T1000 (cell line): Measurements from ENCODE around the gene GALNT17.

ENCODE experiments used
- DNase-seq: peaks from one replicate; lab custom pipeline; 2025; ENCODE audit warnings: mixed read lengths; lab: John Stamatoyannopoulos, UW

The GALNT17 gene

DNA sequence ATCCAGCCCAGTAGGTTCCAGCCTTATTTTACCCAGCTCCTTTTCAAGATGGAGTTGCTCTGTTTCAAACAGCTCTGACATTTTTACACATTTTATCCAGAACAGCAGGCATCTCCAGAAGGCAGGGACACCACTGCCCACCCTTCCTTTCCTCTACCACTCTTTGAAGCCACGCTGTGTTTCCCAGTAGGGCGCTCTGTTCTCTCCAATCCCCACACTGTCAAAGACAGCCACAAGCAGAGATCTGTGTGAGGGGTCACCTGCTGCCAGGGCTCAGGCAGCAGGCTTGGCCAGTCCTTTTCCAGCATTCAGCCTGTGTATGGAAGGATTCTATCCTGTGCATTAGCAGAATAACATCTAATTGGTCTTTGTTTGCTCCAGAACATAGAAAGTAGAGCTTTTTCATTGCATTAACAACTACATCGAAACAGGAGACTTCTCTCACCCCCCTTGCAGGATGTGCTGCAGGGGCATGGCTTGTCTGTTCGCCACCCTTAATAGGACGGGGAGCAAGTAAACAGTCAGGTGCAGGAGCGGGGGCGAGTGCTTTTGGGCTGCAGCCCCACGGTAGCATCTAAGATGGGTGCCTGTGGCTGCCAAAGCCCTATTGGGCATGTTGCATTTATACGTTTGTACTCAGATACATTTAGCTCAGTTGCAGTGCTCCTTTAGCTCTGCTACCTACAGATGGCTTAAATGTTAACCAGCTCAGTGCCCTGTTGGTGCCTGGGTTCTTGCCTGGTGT lies 326.1 kb downstream of the GALNT17 start:
- DNase-seq = no peak

DNA sequence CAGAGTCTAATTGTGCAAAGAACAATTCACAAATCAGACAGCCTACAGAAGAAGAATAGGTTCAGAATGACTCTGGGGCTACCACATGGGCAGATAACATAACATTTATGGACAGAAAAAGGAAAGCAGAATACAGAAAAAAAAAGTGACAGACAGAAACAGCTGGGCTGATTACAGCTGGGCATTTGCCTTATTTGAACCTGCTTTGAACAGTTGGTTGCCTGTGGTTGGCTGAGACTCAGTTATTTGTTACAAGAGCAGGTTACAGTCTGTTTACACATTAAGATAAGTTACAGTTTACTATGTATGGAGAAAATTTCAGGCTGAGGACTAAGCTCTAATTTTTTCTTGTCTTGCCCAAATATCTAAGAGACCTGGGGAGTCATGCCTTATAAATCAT lies 327.2 kb downstream of the GALNT17 start:
- DNase-seq = no peak

DNA sequence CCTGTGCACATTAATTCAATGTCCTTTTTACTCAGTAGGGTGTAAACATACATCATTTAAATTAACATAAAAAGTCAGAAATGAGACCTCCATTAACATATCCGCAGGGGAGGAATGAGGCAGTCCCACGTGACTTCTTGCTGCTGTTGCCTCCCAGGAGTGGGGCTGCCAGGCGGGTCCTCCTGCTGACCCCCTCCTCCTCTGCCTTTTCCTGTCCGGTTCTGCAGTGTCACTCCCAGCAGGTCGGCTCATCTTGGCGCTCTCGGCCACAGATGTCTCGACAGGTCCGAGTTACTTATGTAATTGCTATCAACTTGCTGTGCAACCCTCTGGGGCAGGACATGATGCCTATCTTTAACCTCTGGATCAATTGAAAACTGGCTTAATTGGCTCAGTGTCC lies 329.6 kb downstream of the GALNT17 start:
- DNase-seq = no peak

DNA sequence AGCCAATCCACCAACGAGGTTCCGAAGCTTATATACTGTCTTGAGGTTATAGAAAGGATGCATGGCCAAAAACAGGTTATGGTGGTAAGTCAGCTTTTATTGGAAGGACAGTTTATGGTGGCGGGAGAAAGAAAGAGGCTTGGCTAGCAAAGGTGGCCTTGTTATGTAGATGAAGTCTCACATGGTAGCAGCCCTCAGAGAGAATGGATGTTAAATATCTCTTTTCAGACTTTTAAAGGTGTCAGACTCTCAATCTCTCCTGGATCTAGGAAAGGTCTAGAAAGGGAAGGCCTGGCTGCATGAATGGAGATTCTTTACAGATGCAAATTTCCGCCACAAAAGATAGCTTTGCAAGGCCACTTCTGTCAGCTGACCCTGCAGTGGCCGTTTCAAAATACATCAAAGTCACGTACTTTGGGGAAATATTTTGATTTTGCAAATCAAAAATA lies 333.8 kb downstream of the GALNT17 start:
- DNase-seq = no peak

DNA sequence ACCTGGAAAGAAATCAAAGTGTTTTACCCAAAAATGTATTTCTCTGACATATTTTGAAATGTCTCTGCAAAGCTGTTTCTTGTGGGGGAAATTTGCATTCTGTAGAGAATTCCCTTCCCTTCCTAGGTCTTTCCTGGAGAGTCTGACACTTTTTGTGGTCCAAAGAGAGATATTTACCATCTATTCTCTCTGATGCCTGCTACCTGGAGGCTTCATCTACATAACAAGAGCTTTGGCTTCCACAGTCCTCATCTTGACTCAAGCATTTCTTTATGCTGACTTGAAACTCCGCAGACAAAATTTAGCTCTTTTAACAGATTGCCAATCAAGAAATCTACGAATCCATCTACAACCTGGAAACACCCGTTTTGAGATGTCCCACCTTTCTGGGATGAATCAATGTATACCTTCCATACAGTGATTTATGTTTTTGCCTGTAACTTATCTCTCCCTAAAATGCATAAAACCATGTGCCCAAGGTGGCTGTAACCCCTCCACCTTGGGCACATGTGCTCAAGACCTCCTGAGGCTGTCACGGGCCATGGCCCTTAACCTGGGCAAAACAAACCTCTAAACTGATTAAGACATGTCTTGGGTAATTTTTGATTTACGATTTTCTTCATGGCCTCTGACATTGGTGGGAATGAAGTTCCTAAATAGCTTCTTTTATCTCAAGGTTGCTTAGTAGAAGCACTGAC lies 334.7 kb downstream of the GALNT17 start:
- DNase-seq = no peak

DNA sequence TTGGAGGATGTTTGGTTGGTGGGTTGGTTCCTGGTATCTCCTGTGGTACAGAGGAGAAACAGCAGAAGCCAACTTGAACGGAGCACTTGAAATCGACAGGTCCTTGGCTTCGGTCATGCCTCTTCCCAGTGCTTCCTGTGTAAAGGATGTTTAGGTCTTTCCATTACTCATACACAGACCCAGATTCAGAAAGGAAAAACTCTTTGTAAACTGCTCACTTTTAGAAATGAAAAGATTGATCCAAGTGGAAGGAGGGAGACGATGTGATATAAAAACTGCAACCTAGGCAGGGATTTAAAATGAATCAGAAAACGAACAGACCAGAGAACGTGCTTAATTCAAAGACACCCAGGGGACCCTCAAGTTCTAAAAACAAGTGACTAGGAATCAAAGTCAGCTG lies 338.4 kb downstream of the GALNT17 start:
- no peak for DNase-seq

DNA sequence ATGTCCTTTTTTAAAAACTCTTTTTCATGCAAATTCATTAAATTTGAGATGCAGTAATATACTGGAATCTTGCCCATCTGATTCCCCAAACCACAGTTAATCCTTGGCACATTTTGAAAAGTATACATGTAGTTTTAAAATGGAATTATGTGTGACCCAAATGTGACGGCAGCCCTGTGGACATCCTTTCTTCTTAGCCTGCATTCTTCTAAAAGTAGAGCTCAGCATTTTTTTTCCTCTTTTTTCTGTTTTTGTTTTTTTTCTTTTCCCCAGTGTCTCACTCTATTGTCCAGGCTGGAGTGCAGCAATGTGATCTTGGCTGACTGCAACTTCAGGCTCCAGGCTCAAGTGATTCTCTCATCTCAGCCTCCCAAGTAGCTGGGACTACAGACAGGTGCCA lies 338.9 kb downstream of the GALNT17 start:
- DNase-seq = no peak

DNA sequence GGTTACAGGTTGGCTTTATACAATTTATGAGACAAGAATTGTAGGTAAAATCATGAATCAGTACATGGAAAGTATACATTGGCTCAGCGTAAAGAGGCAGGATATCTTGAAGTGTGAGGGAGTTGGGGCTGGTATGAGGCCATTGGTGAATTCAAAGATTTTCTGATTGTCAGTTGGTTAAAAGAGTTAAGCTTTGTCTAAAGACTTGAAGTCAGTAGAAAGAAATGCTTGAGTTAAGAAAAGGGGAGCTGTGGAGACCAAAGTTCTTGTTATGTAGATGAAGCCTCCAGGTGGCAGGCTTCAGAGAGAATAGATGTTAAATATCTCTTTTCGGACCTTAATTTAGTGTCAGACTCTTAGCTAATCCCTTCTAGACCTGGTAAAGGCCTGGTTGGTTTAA lies 341.0 kb downstream of the GALNT17 start:
- no peak for DNase-seq

DNA sequence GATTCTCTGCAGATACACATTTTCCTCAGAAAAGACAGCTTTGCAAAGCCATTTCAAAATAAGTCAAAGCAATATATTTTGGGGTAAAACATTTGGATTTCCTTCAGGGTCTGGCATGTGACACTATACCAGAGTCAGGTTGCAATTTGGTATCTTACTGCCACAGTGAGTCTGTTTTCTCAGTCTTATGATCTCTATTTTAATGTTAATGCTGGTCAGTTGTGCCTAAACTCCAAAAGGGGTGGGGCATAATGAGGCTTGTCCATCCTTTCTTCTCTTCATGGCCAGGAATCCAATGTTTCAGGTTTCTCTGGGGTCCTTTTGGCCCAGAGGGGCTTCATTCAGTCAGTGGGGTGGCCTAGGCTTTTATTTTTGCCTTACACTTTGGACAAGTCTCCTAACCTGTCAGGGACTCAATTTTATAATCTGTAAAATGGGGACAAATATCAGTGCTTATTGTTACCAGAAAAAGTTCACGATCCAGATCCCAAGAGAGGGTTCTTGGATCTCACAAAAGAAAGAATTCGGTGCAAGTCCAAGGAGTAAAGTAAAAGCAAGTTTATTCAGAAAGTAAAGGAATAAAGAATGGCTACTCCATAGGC lies 341.5 kb downstream of the GALNT17 start:
- DNase-seq = no peak

DNA sequence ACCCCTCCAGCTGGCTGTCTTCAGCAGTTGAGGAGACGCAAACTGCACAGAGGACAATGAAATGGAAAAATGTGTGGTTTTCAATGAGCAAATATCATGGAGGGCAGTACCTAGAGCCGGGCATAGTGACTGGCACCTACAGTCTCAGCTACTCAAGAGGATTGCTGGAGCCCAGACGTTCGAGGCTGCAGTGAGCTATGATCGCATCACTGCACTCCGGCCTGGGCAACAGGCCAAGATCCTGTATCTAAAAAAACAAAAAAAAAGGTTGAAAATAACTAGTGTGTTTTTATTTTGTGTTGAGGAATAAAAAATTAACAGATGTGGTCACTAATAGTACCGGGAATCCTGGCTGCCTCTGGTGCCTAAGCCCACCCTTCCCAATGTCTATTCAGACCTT lies 345.5 kb downstream of the GALNT17 start:
- no peak for DNase-seq

DNA sequence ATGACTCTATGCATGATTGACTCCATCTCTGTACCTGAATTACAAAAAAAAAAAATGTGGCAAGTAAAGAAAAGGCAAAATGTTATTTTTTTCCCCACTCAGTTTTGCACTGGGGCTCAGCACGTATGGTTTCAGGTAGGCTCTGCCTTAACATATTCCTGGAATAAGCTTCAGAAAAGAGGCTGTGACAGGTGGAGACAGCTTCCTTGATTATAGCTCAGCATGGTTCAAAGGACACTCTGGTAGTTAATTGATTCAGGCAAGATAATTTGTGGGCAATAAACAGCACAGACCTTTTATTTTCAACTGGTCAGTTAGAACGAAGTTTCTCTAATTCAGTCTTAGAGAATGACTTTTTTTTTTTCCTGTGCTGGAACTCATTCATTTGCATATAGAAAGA lies 347.3 kb downstream of the GALNT17 start:
- no peak for DNase-seq

DNA sequence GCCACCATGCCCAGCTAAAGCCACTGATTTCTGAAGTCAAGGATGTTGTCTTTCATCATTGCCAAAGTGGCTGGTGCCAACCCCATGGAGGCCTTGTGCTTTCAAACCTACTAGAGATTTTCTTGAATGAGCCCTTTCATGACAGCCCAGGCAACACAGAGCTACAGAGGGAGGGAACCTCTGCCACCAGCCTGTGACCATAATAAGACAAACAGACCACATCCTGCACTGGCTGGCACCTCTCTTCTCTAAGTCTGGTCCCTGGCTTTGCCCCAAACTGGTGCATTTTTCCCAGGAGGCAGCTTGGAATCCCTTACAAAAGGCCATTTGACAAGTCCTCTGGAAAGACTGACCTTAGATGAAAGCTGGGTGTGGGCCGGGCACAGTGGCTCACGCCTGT lies 348.8 kb downstream of the GALNT17 start:
- no peak for DNase-seq

DNA sequence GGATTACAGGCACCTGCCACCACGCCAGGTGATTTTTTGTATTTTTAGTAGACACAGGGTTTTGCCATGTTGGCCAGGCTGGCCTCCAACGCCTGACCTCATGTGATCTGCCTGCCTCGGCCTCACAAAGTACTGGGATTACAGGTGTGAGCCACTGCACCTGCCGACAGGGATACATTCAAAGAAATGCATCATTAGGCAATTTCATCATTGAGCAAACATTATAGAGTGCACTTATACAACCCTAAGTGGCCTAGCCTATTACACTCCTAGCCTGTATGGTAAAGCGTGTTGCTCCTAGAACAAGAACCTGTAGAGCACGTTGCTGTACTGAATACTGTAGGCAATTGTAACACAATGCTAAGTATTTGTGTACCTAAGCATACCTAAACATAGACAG lies 350.3 kb downstream of the GALNT17 start:
- DNase-seq = no peak

DNA sequence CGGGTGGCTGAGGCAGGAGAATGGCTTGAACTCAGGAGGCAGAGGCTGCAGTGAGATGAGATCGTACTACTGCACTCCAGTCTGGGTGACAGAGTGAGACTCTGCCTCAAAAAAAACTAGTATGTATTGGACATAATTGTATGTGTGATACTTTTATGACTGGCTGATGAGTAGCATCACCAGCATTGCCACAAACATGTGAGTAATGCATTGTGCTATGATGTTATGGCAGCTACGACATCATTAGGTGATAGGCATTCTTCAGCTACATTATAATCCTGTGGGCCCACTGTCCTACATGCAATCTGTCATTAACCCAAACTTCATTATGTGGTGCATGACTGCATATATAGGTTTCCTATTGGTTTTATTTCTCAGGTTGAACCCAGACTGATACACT lies 352.4 kb downstream of the GALNT17 start:
- DNase-seq = no peak

DNA sequence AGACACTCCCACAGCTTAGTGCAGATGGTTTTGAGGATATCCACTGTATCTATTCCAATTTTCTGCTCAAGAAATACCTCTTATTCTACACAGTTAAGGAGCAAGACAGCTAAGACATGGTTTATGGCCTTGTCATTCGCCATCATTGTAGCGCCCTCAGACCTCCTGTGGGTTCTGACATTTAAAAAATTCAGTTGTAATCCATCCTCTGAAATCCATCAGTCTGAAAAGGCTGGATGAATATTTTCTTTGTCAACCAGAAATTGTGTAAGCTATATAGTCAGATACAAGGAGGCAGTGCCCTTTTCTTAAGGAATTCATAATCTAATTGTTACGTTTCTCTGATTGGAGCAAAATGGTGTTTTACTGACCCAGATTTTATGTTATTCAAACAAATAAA lies 353.6 kb downstream of the GALNT17 start:
- no peak for DNase-seq

DNA sequence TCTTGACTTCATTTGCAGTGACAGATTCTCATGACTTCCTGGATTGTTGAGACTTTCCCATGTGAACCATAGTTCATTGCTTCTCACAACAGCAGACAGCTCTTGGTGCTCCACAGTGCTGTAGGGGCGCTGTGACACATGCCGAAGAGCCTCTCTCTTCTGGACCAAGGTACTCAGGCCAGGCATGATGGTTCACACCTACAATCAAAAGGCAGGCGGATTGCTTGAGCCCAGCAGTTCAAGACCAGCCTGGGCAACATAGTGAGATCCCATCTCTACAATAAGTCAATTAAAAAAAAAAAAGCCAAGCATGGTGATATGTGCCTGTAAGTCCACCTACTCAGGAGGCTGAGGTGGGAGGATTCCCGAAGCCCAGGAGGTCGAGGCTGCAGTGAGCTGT lies 354.5 kb downstream of the GALNT17 start:
- DNase-seq = no peak

DNA sequence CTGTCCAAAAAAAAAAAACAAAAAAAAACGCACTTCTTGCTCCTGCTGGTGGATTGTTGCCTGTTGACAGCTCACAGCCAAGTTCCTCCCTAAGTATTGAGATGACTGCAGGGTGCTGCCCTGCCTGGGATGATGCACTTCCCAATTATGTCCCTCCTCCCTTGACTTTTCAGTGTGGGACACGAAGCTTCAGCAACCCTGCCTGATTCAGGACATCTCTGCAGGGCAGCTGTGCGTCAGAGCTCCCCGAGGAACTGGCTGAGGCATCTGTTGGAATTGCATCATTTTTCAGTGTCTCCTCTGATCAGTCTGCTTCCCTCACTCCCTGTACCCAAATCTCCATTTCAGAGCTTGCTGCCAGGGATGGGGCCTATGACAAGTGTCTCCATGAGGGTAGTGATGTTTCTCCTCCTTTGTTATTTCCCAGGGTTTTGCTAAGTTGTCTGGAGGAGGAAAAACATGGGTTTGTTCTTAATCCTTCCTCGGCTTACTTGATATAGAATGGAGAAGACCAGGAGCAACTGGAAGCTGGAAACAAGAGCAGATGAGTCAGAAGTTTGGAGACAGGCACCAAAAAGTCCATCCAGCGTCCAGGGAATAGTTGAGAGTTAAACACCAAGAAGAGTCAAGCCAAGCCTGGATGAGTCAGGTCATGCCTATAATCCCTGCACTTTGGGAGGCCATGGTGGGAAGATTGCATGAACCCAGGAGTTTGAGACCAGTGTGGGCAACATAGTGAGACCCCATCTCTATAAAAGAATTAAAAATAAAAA lies 355.1 kb downstream of the GALNT17 start:
- peak; percentile 38 for DNase-seq

DNA sequence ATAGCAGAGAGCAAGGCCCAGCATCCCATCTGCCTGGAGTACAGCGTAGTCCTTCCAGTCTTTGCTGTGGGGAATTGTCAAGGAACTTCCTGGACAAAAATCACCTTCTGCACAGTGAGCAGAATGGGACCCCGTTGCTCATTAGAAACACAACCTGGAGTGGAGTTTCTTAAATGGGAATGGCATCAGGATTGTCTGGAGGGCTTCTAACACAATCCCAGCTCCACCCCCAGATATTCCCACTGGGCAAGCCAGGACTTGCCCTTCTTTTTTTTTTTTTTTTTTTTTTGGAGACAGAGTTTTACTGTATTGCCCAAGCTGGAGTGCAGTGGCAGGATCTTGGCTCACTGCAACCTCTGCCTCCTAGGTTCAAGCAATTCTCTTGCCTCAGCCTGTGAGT lies 356.4 kb downstream of the GALNT17 start:
- no peak for DNase-seq

DNA sequence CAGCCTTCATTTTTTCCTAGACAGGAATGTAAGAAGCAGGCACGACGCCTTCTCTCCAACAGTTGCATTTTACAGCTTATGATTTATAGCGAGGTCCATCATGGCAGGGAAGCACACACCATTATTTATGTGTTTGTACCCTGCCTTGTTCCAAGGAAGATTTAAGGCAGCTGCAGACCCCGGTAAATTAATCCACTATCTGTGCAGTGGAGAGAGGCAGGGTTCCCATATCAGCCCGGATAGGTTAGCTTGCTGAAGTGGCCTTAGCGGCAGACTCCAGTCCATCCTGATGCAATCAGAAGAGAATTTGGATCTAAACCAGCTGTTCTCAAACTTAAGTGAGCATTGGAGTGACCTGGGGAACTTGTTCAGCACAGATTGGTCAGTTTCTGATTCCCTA lies 359.4 kb downstream of the GALNT17 start:
- no peak for DNase-seq

DNA sequence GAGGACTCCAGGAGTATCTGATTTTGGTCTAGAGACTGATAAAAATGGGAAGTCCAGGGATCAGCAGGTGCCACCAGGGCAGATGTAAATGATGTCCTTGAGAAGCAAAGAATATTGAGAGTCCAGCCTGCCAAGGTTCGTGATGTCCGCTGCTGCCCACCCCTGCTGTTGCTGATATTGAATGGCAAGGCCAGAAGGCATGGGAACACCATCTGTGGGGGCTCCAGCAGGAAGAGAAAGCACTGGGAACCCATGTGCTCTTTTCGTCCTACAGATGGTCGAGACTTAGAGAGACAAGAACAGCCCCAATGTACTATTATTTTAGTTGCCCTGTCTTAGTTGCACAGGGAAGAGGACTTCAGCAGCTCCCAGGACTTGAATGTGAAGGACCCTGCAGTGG lies 363.9 kb downstream of the GALNT17 start:
- DNase-seq = no peak

DNA sequence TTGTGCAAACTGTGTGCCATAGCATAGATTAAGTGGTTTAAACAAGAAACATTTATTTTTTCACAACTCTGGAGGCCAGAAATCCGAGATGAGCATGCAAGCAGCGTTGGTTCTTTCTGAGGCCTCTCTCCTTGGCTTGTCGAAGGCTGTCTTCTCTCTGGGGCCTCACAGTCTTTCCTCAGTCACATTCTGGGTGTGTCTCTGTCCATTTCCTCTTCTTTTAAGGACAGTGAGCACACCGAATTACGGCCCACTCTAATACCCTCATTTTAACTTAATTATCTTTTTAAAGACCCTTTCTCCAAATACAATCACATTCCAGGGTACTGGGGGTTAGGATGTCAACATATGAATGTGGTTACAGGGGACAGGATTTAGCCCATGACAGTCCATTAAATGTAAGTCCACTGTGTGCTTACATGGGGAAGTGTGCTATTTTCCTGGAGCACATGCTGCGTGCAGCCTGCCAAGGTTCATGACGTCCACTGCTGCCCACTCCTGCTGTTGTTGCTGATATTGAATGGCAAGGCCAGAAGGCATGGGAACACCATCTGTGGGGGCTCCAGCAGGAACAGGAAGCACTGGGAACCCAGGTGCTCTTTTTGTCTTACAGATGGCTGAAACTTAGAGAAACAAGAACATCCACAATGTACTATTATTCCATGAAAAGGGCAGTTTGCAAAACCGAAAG lies 365.5 kb downstream of the GALNT17 start:
- no peak for DNase-seq

DNA sequence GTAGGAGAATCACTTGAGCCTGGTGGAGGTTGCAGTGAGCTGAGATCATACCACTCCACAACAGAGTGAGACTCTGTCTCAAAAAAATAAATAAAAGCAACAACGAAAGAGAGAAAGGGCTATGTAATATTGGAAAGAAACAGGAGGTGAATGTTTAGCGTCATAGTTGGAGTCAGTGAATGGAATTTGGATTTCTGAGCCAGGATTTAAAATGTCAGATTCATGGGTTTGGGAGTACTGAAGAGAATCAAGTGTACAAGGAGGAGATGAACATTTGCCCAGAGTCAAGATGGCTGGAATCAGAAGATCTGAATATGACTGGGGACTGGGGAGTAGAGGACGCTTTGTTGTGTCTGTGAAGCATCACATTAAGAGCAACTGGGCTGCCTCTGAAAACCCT lies 366.4 kb downstream of the GALNT17 start:
- DNase-seq = no peak
